Astrocyte (in vitro differentiated cells and primary cell): ENCODE measurements around the gene TAF4. TPM values are rescaled to one million over a fixed set of nuclear protein-coding genes. Genes with fewer than 3 reads are reported as not detected.

Experiments used
- DNase-seq: peaks from one replicate; pipeline ENCODE4 v3.0.0-alpha.2; 2010; ENCODE audit warnings: low read depth
- FAIRE-seq: peaks from 2 replicates; lab custom pipeline; 2011; peaks lifted over from hg19 to GRCh38; lab: Jason Lieb, UNC
- H2AFZ ChIP-seq: 2 replicates; pipeline ENCODE4 v1.6.0; 2012; ENCODE audit warnings: low read depth, low read length, inconsistent platforms
- H3K27ac ChIP-seq: 2 replicates; pipeline ENCODE4 v1.5.1; 2011; ENCODE audit warnings: low read depth, low read length, inconsistent platforms
- H3K27me3 ChIP-seq: 2 replicates; pipeline ENCODE4 v1.6.0; 2011; ENCODE audit warnings: low read length, inconsistent platforms; ENCODE audit not compliant: insufficient read depth
- H3K36me3 ChIP-seq: 2 replicates; pipeline ENCODE4 v1.5.1; 2011; ENCODE audit warnings: low read length, inconsistent platforms; ENCODE audit not compliant: insufficient read depth
- H3K4me1 ChIP-seq: 2 replicates; pipeline ENCODE4 v1.5.1; 2011; ENCODE audit warnings: low read length, inconsistent platforms; ENCODE audit not compliant: insufficient read depth
- H3K4me2 ChIP-seq: 2 replicates; pipeline ENCODE4 v1.6.0; 2012; ENCODE audit warnings: low read length, inconsistent platforms
- H3K4me3 ChIP-seq: 2 replicates; pipeline ENCODE4 v1.5.1; 2011; ENCODE audit warnings: low read depth, mild to moderate bottlenecking, low read length, inconsistent platforms; ENCODE audit not compliant: insufficient read depth
- H3K79me2 ChIP-seq: 2 replicates; pipeline ENCODE4 v1.6.0; 2012; ENCODE audit warnings: mild to moderate bottlenecking, low read length, inconsistent platforms; ENCODE audit not compliant: insufficient read depth
- H3K9ac ChIP-seq: 2 replicates; pipeline ENCODE4 v1.6.0; 2012; ENCODE audit warnings: mild to moderate bottlenecking, low read length, inconsistent platforms
- H3K9me3 ChIP-seq: 2 replicates; pipeline ENCODE4 v1.5.1; 2012; ENCODE audit warnings: low read depth, mild to moderate bottlenecking, low read length, inconsistent platforms; ENCODE audit not compliant: insufficient read depth
- H4K20me1 ChIP-seq: 2 replicates; pipeline ENCODE4 v1.6.0; 2012; ENCODE audit warnings: low read length, inconsistent platforms; ENCODE audit not compliant: insufficient read depth
- H3K27ac Mint-ChIP-seq: one replicate; pipeline ENCODE4 v1.8.0; 2021; ENCODE audit warnings: mild to moderate bottlenecking, mixed read lengths; ENCODE audit not compliant: unreplicated experiment
- H3K27me3 Mint-ChIP-seq: one replicate; pipeline ENCODE4 v1.8.0; 2021; ENCODE audit warnings: low read depth, mixed read lengths; ENCODE audit not compliant: unreplicated experiment
- H3K36me3 Mint-ChIP-seq: one replicate; pipeline ENCODE4 v1.8.0; 2021; ENCODE audit warnings: low read depth, mixed read lengths; ENCODE audit not compliant: unreplicated experiment
- H3K4me1 Mint-ChIP-seq: one replicate; pipeline ENCODE4 v1.8.0; 2021; ENCODE audit warnings: low read depth, mixed read lengths; ENCODE audit not compliant: unreplicated experiment
- H3K4me3 Mint-ChIP-seq: one replicate; pipeline ENCODE4 v1.8.0; 2021; ENCODE audit warnings: mild to moderate bottlenecking, moderate library complexity, mixed read lengths; ENCODE audit not compliant: unreplicated experiment
- H3K9me3 Mint-ChIP-seq: one replicate; pipeline ENCODE4 v1.8.0; 2021; ENCODE audit warnings: mild to moderate bottlenecking, mixed read lengths; ENCODE audit not compliant: unreplicated experiment
- CTCF ChIP-seq: IDR thresholded peaks from 2 replicates; pipeline ENCODE4 v1.5.1; 2011; ENCODE audit warnings: low read depth, mild to moderate bottlenecking, inconsistent platforms, low read length, moderate library complexity; ENCODE audit not compliant: insufficient read depth
- EZH2 ChIP-seq: IDR thresholded peaks from 2 replicates; pipeline ENCODE4 v1.6.1; 2012; ENCODE audit warnings: mild to moderate bottlenecking, low read length, inconsistent platforms; ENCODE audit not compliant: insufficient read depth
- total RNA-seq: library from RNA; stranded (reverse); gene quantifications from 2 replicates; pipeline ENCODE4 v1.2.1, GENCODE V29; 2021

The TAF4 gene
- total RNA-seq, 1 donor from 2014 or later, result 11.8 TPM

GRCh38 chr20:61932711-61933480 is 132.8 kb downstream of the TAF4 start:
- H4K20me1 ChIP-seq, result no peaks in the 10 kb centered on the region
- H3K4me3 ChIP-seq, result no peak overlapping the region
- Mint-ChIP-seq H3K4me3 (no peak overlapping the region), H3K9me3 (no peaks in the 10 kb centered on the region), H3K27ac (no peak overlapping the region), H3K36me3 (peaks cover 4% of the 10 kb centered on the region), H3K27me3 (peaks cover 5% of the 10 kb centered on the region), H3K4me1 (no peaks in the 10 kb centered on the region)
- H3K9me3 ChIP-seq, result no peaks in the 10 kb centered on the region
- H3K36me3 ChIP-seq, result no peaks in the 10 kb centered on the region
- no peaks in the 10 kb centered on the region for H3K27me3 ChIP-seq
- no peak overlapping the region for H3K4me2 ChIP-seq
- DNase-seq (no peak), FAIRE-seq (no peak)
- TF ChIP-seq EZH2 (no peak), CTCF (no peak)
- H3K27ac ChIP-seq, result no peak overlapping the region
- no peaks in the 10 kb centered on the region for H3K4me1 ChIP-seq
- no peaks in the 10 kb centered on the region for H3K79me2 ChIP-seq
- H3K9ac ChIP-seq, result no peak overlapping the region
- H2AFZ ChIP-seq, result no peak overlapping the region

GRCh38 chr20:61932199-61932592 is 133.5 kb downstream of the TAF4 start:
- Histone ChIP-seq H3K27me3 (no peaks in the 10 kb centered on the region), H3K36me3 (no peaks in the 10 kb centered on the region), H4K20me1 (no peaks in the 10 kb centered on the region), H3K27ac (no peak overlapping the region), H3K9me3 (no peaks in the 10 kb centered on the region), H3K4me1 (no peaks in the 10 kb centered on the region), H3K4me2 (no peak overlapping the region), H3K79me2 (no peaks in the 10 kb centered on the region), H2AFZ (no peak overlapping the region), H3K4me3 (no peak overlapping the region), H3K9ac (no peak overlapping the region)
- DNase-seq (no peak), FAIRE-seq (no peak)
- Mint-ChIP-seq H3K27ac (no peak overlapping the region), H3K4me3 (no peak overlapping the region), H3K36me3 (peaks cover 4% of the 10 kb centered on the region), H3K4me1 (no peaks in the 10 kb centered on the region), H3K27me3 (peaks cover 5% of the 10 kb centered on the region), H3K9me3 (peaks cover 1% of the 10 kb centered on the region)
- TF ChIP-seq CTCF (no peak), EZH2 (no peak)
